A673 (cell line): ENCODE data around the gene ZNF644. TPM values are rescaled to one million over a fixed set of nuclear protein-coding genes. Genes with fewer than 3 reads are reported as not detected.
"Not testable (repeated sequence)": the region's sequence is repeated elsewhere in the genome, so short reads cannot be mapped to it uniquely, and the experiment has no call there.

ENCODE experiments used
- BruUV-seq: library from RNA; stranded (reverse); fragments of 400-500 nt; replicated peaks from 2 replicates; lab custom pipeline; 2021; lab: Mats Ljungman, UMichigan
- CTCF ChIA-PET: fragments of 300-600 bp; sonication (Branson Sonifier 250); formaldehyde crosslinking; loops from one replicate; lab custom pipeline; 2022; ENCODE audit warnings: antibody characterized with exemption; lab: Charles Lee
- POLR2A ChIA-PET: fragments of 300-600 bp; sonication (Branson Sonifier 250); formaldehyde crosslinking; loops from one replicate; lab custom pipeline; 2022; ENCODE audit warnings: antibody characterized with exemption; ENCODE audit not compliant: low non-redundant PET; lab: Charles Lee
- DNase-seq: peaks from one replicate; pipeline ENCODE4 v3.0.0-alpha.2; 2015; ENCODE audit warnings: low spot score
- H3K27ac ChIP-seq: fragments of 200-600 bp; sonication (generic); 2 replicates; pipeline ENCODE4 v1.5.1; 2016; ENCODE audit warnings: mixed run types, low read depth, mild to moderate bottlenecking, mixed read lengths, antibody characterized with exemption, low read length; ENCODE audit not compliant: poor library complexity, severe bottlenecking
- H3K27me3 ChIP-seq: fragments of 200-600 bp; sonication (generic); replicated peaks from 2 replicates; pipeline ENCODE4 v1.6.1; 2017; ENCODE audit warnings: mixed run types, low read depth, mild to moderate bottlenecking, mixed read lengths, antibody characterized with exemption, low read length; ENCODE audit not compliant: insufficient read depth, poor library complexity
- H3K36me3 ChIP-seq: fragments of 200-600 bp; sonication (generic); 2 replicates; pipeline ENCODE4 v1.6.1; 2016; ENCODE audit warnings: mixed run types, mild to moderate bottlenecking, mixed read lengths, antibody characterized with exemption, low read length; ENCODE audit not compliant: insufficient read depth, poor library complexity, severe bottlenecking
- H3K4me1 ChIP-seq: fragments of 200-600 bp; sonication (generic); 2 replicates; pipeline ENCODE4 v1.6.1; 2017; ENCODE audit warnings: mixed run types, mild to moderate bottlenecking, mixed read lengths, antibody characterized with exemption, low read length; ENCODE audit not compliant: insufficient read depth, poor library complexity, severe bottlenecking
- H3K4me3 ChIP-seq: fragments of 200-600 bp; sonication (generic); 2 replicates; pipeline ENCODE4 v1.5.1; 2016; ENCODE audit warnings: low read depth, mixed run types, mild to moderate bottlenecking, mixed read lengths, low read length; ENCODE audit not compliant: poor library complexity, severe bottlenecking
- H3K9me3 ChIP-seq: fragments of 200-600 bp; sonication (generic); 2 replicates; pipeline ENCODE4 v1.6.1; 2016; ENCODE audit warnings: mixed run types, low read depth, mild to moderate bottlenecking, mixed read lengths, antibody characterized with exemption, low read length; ENCODE audit not compliant: poor library complexity, severe bottlenecking
- EZH2 ChIP-seq: fragments of 200-600 bp; sonication (generic); IDR thresholded peaks from 2 replicates; pipeline ENCODE4 v1.6.1; 2017; ENCODE audit warnings: borderline replicate concordance, low read depth, mild to moderate bottlenecking, mixed read lengths, antibody characterized with exemption, low read length; ENCODE audit not compliant: poor library complexity, severe bottlenecking
- intact Hi-C: fragments of 100-400 bp; cut with micrococcal nuclease; formaldehyde crosslinking; loops from one replicate; pipeline ENCODE4 v1.10.0; 2022; ENCODE audit not compliant: unreplicated experiment
- total RNA-seq: library from RNA; stranded (reverse); gene quantifications from 2 replicates; pipeline ENCODE4 v1.2.3, GENCODE V29; 2021
- TF ChIP-seq, protein P1 (sequence below): fragments of 300-800, 200-600 bp; sonication (generic); conservative IDR thresholded peaks from 2 replicates; pipeline ENCODE4 v1.5.1; 2017; ENCODE audit warnings: low read depth, mild to moderate bottlenecking, antibody characterized with exemption, low read length, moderate library complexity, mixed read lengths

ZNF644 gene
- total RNA-seq, 1 experiment from 2014 or later, result 80.4 TPM

DNA sequence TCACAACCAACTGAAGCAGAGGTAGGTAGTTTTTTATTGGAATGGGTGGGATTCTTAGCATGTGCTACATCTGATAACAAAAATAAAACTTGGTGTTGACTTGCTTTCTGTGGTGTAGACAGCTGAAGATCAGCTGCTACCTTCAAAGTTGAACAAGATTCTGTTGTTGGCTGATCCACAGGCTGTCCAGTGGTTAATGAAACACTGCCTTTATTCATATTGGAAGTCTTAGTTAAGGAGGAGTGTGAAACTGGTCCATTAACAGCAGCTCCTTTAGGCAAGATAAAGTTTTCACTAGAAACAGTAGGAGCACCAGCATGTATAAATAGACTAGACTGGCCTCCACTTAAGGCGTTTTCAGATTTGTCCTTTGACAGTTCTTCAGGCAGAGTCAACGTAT, 81.1 kb downstream of the ZNF644 start:
- Histone ChIP-seq H3K4me3 (no peak overlapping the region), H3K36me3 (peaks cover 25% of the 10 kb centered on the region), H3K27me3 (no peaks in the 10 kb centered on the region), H3K27ac (no peak overlapping the region), H3K9me3 (no peaks in the 10 kb centered on the region), H3K4me1 (no peaks in the 10 kb centered on the region)
- no TSS peak for BruUV-seq
- intact Hi-C loops, result no loop called here
- TF ChIP-seq, protein P1, sequence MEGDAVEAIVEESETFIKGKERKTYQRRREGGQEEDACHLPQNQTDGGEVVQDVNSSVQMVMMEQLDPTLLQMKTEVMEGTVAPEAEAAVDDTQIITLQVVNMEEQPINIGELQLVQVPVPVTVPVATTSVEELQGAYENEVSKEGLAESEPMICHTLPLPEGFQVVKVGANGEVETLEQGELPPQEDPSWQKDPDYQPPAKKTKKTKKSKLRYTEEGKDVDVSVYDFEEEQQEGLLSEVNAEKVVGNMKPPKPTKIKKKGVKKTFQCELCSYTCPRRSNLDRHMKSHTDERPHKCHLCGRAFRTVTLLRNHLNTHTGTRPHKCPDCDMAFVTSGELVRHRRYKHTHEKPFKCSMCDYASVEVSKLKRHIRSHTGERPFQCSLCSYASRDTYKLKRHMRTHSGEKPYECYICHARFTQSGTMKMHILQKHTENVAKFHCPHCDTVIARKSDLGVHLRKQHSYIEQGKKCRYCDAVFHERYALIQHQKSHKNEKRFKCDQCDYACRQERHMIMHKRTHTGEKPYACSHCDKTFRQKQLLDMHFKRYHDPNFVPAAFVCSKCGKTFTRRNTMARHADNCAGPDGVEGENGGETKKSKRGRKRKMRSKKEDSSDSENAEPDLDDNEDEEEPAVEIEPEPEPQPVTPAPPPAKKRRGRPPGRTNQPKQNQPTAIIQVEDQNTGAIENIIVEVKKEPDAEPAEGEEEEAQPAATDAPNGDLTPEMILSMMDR, result no peak
- TF ChIP-seq EZH2, result no peak
- ChIA-PET CTCF (no interaction called here), POLR2A (interaction anchor here (0.7 kb wide), 1 partner anchor 13 kb away, joined by 3 read pairs; no protein-coding TSS in a partner anchor)
- no peak for DNase-seq

DNA sequence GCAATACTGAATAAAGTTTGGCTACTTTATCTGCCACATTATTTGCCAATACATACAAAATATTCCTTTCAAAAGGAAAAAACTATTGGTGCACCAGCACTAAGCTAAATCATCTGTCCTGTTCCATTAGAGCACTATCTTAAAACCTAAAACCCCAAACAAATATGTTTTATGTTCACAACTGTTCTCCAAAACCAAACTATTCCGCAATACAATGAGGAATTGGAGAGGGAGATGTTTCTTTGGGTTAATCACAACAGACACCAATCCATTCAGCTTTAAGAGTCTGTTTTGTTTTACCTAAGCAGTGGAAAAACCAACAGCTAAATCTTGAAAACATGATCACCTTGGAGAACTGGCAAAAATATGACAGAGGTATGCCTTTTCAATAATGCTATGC, 85.1 kb downstream of the ZNF644 start:
- TF ChIP-seq EZH2, result no peak
- TF ChIP-seq, protein P1, result no peak
- no peak for DNase-seq
- Histone ChIP-seq H3K36me3 (peaks cover 29% of the 10 kb centered on the region), H3K27me3 (no peaks in the 10 kb centered on the region), H3K27ac (no peak overlapping the region), H3K4me1 (no peaks in the 10 kb centered on the region), H3K4me3 (no peak overlapping the region), H3K9me3 (no peaks in the 10 kb centered on the region)
- BruUV-seq, result no TSS peak
- intact Hi-C loops, result no loop called here
- CTCF ChIA-PET, result no interaction called here
- POLR2A ChIA-PET, result no interaction called here

DNA sequence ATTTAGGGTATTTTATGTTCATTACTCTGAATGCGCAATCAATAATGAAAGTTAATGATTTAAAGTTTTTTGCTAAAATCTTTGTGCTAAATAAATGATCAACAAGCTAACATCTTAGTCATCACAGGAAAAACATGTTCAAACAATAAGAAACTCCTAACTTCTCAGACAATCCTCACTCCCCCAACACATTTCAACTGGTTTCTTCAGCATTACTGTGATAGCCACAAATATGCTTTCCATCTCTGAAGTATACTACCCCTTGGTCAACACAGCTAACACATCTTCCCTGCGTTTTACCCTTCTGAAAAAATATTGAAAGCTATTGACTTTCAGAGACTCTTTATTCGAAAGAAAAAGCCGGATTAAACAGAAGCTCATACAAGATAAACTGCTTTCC, 85.8 kb downstream of the ZNF644 start:
- H3K36me3 ChIP-seq, result peaks cover 24% of the 10 kb centered on the region

DNA sequence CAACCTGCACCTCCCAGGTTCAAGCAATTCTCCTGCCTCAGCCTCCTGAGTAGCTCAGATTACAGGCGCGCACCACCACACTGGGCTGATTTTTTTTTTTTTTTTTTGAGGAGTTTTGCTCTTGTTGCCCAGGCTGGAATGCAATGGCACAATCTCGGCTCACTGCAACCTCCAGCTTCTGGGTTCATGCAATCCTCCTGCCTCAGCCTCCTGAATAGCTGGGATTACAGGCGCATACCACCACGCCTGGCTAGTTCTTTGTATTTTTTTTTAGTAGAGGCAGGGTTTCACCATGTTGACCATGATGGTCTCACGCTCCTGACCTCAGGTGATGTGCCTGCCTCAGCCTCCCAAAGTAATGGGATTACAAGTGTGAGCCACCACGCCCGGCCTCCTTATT, 93.6 kb downstream of the ZNF644 start:
- H3K27ac ChIP-seq, H3K27me3 ChIP-seq, H3K4me3 ChIP-seq, CTCF ChIA-PET, BruUV-seq, intact Hi-C loops, H3K36me3 ChIP-seq, DNase-seq, H3K9me3 ChIP-seq: not testable (repeated sequence)
- H3K4me1 ChIP-seq, result peaks cover 19% of the 10 kb centered on the region
- POLR2A ChIA-PET, result interaction anchor here (0.6 kb wide), 1 partner anchor 80 kb away, joined by 7 read pairs; no protein-coding TSS in a partner anchor

More for the DNA sequence above, 85.8 kb downstream of the ZNF644 start:
- no TSS peak for BruUV-seq
- Histone ChIP-seq H3K27me3 (no peaks in the 10 kb centered on the region), H3K4me3 (no peak overlapping the region), H3K27ac (no peak overlapping the region), H3K9me3 (no peaks in the 10 kb centered on the region), H3K4me1 (no peaks in the 10 kb centered on the region)
- CTCF ChIA-PET, result no interaction called here
- intact Hi-C loops, result no loop called here
- no peak for DNase-seq
- POLR2A ChIA-PET, result no interaction called here
- TF ChIP-seq, protein P1, result no peak
- no peak for TF ChIP-seq EZH2

DNA sequence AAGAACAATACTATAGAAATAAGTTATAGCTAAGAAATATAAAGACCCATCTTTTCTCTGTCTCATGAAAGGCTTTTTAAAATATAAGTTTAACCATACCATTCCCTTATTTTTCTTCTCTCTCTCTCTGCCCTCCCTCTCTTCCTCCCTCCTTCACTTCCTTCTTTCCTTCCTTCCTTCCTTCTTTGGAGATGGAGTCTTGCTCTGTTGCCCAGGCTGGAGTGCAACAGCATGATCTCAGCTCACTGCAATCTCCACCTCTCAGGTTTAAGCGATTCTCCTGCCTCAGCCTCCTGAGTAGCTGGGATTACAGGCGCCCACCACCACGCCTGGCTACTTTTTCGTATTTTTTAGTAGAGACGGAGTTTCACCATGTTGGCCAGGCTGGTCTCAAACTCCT, 94.2 kb downstream of the ZNF644 start:
- BruUV-seq, H3K27me3 ChIP-seq, H3K27ac ChIP-seq, H3K36me3 ChIP-seq, H3K9me3 ChIP-seq, H3K4me3 ChIP-seq, intact Hi-C loops, DNase-seq, CTCF ChIA-PET: not testable (repeated sequence)
- peaks cover 21% of the 10 kb centered on the region for H3K4me1 ChIP-seq
- POLR2A ChIA-PET, result interaction anchor here (0.6 to 0.7 kb wide), 2 partner anchors 79 to 87 kb away, joined by 3 to 7 read pairs; no protein-coding TSS in a partner anchor
